NCI-H1417 treated with DMSO at 0.1 percent for 48 hours (cell line): ENCODE data around the gene TNN.
"Not testable (repeated sequence)": the region's sequence is repeated elsewhere in the genome, so short reads cannot be mapped to it uniquely, and the experiment has no call there.

ENCODE experiments used
- DNase-seq: peaks from one replicate; lab custom pipeline; 2025; lab: John Stamatoyannopoulos, UW

Gene TNN

DNA sequence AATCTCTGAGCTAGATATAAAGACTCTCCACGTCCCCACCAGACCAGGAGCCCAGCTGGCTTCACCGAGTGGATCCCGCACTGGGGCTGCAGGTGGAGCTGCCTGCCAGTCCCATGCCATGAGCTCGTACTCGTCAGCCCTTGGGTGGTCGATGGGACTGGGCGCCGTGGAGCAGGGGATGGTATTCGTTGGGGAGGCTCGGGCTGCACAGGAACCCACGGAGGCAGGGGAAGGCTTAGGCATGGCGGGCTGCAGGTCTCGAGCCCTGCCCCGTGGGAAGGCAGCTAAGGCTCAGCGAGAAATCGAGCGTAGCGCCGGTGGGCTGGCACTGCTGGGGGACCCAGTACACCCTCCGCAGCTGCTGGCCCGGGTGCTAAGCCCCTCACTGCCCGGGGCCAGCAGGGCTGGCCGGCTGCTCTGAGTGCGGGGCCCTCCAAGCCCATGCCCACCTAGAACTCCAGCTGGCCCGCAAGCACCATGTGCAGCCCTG lies 40.7 kb downstream of the TNN start:
- not testable (repeated sequence) for DNase-seq

DNA sequence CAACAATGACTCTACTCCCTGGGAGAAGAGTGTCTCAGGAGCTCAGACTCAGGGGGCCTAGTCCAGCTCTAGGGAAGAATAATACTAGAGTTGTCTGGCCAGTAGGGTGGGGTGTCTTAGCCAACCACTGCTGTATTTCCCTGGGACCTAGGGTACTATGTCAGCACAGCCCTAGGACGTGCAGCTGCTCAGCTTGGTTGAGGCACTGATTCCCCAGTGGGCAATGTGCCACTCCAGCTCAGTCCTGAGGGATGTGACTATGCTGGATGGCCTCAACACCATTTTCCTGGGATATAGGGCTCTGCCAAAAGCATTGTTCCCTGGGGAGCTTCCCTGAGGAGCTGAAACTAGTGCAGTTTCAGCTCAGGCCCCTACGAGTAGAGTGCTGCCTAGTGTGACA lies 47.4 kb downstream of the TNN start:
- no peak for DNase-seq

DNA sequence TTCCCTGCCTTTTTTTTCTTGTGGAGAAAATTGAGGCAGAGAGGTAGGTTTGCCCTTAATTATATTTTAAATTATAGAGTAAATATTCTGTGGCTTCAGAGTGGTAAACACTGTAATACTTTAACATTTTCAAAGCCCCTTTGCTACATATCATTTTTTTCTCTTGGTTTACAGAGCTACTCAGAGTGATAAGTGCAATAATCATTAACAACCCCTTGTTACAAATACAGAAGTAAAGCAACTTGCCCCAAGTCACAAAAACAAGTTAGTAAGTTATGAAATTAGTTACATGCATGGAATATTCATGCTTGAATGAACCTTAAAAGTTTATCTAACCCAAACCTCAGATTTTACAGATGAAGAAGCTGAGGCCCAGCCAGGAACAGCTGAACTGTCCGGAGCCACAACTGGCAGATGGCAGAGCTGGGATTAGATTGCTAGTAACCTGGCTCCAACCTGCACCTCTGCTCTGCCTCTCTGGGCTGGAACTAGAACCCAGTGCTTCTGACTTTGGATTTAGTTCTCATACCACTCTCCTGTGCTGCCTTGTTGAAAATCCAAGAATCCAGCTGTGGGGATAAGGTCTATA lies 48.7 kb downstream of the TNN start:
- DNase-seq = no peak

GRCh38 chr1:175116903-175117302 lies 49.3 kb downstream of the TNN start:
- no peak for DNase-seq

DNA sequence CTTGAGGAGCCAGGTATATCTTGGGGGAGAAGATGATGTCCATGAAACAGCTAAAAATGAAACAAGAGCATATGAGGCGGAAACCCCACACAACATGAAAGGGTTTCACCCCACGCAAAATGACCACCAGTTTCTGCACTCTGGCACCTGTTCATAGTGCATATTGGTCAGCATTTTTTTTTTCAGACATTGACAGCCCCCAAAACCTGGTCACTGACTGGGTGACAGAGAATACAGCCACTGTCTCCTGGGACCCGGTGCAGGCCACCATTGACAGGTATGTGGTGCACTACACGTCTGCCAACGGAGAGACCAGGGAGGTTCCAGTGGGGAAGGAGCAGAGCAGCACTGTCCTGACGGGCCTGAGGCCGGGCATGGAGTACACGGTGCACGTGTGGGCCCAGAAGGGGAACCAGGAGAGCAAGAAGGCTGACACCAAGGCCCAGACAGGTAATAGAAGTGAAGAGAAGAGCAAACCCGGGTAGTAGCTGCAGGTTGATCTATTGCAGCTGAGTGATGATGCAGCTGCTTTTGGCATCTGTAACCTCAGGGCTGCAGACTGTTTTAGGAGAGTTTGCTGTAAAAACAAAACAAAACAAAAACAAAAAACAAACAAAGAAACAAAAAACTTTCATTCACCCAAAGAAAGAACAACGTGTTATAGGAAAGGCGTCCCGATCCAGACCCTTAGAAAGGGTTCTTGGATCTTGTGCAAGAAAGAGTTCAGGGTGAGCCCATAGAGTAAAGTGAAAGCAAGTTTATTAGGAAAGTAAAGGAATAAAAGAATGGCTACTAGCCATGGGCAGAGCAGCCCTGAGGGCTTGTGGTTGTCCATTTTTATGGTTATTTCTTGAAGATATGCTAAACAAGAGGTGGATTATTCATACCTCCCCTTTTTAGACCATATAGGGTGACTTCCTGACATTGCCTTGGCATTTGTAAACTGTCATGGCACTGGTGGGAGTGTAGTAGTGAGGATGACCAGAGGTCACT lies 51.0 kb downstream of the TNN start:
- DNase-seq = no peak

- no peak for DNase-seq
Observed at GRCh38 chr1:175120511-175120910, 52.9 kb downstream of the TNN start.

DNA sequence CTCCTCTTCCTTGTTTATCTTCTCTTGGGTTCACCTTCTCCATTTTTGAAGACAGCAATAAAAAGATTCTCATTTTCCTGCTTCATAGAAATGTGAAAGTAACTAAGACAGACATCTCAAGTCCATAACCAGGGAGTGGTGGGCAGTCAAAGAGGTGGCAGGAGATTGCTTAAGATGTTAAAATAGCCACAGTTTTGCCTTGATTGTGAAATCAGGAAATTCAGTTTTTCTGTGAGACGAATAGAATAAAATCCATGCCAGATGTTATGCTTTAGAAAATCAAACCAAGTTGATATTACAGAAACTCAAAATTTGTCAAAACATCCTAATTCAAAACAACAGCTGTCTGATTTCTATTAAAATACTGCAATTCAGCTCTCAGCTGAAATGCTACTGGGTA lies 57.2 kb downstream of the TNN start:
- no peak for DNase-seq

DNA sequence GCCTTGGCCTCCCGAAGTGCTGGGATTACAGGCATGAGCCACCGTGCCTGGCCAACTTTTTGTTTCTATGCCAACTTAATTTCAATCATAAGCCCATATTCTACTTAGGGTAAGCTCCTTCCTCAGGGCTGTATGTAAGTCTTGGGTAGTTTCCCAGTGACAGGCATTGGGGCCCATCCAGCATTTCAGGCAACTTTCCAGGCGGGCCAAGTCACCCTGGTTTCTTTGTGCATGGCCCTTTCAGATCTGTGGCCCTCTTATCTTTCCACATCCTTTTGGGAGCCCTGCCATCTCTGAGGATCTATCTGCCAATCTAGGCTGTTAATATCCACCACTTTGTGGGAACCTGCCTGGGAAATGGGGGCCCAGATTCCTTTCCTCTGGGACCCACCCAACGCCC lies 58.7 kb downstream of the TNN start:
- no peak for DNase-seq

GRCh38 chr1:175127565-175127964 lies 59.9 kb downstream of the TNN start:
- DNase-seq = no peak

DNA sequence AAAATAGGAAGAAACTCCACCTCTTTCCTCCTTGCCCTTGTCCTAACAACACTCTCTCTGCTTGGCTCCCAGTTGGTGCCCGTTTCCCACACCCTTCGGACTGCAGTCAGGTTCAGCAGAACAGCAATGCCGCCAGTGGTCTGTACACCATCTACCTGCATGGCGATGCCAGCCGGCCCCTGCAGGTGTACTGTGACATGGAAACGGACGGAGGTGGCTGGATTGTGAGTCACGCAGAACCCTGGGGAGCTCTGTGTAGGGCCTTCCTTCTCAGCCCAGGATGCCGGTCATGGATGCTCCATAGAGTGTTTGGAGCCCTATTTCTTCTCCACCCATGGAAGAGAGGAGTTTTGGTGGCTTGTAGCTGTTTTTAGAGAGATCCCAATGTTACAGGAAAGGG lies 60.9 kb downstream of the TNN start:
- no peak for DNase-seq

- DNase-seq = no peak
Observed at GRCh38 chr1:175129182-175129581, 61.5 kb downstream of the TNN start.

- DNase-seq = no peak
Observed at GRCh38 chr1:175129644-175129996, 62.0 kb downstream of the TNN start.

- no peak for DNase-seq
Observed at GRCh38 chr1:175129997-175130648, 62.5 kb downstream of the TNN start.

DNA sequence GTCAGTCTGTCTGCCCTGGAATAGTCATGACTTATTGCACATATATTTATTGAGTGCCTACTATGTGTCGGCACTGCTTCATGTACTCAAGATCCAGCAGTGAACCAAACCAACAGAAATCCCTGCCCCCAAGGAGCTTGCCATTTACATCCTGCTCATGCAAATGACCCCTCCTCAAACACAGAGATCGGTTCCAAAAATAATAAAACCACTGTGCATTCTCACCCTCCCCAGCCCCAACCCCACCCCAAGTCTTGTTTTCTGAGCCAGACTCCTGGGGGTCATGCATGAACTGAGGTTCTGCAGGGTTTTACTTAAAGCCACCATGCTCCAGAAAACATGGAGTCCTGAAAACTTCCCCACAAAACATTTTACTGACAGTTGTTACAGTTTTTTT lies 63.0 kb downstream of the TNN start:
- no peak for DNase-seq

GRCh38 chr1:175131095-175131494 lies 63.5 kb downstream of the TNN start:
- no peak for DNase-seq

DNA sequence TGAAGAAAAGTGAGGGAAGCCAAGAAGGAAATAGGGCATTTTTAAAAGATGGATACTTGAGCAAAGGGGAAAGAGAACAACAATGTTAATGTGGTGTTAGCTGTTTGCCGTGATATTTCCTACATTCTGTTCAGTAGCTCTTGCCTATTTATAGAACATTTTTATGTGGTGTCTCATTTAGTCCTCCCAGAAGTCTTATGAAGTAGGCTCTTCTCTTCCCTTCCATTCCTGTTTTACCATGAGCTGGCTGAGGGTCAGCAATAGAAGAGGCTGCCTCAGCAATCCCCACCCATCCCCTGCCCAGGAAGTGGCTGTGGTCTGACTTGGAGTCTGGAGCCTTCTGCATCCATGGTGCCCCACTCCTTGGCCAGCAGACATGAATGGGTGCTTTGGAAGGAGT lies 64.8 kb downstream of the TNN start:
- DNase-seq = no peak

- DNase-seq = no peak
Observed at GRCh38 chr1:175133673-175134435, 66.2 kb downstream of the TNN start.

- no peak for DNase-seq
Observed at GRCh38 chr1:175134500-175134899, 66.9 kb downstream of the TNN start.

DNA sequence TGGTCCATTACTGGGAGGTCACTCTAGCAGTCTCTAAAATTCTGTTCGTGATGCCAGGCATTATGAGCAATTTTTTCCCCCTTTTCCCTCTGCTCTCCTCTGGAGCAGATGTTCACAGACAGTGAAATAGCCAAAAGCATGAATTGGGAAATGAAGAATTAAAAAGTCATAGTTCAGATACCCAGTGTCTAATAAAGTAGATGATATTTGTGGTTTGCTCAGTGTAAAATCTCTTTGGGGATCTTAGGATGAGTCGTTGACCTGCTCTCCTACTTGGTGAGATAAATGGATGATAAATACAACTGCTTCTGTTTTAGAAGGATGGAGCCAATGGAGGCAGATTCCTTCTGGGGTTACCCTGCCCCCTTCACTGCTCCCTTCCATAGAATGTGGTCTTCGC lies 68.6 kb downstream of the TNN start:
- DNase-seq = no peak

DNA sequence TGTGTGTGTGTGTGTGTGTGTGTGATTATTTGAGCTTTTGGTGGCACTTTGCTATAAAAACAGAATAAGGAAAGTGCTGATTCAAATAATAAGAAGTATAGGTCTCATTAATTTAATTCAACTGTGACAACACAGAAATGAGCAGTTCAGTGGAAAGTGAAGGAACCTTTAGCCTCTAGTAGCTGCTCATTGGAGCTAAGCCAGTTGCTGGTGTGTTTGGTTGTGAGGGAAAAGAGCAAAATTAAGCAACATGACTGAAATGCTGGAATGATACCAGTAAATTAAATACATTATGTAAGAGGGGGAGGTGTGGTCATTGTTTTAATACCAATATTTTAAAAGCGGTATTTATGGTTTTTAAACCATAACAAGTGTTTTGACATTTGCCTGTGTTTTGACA lies 69.7 kb downstream of the TNN start:
- no peak for DNase-seq

DNA sequence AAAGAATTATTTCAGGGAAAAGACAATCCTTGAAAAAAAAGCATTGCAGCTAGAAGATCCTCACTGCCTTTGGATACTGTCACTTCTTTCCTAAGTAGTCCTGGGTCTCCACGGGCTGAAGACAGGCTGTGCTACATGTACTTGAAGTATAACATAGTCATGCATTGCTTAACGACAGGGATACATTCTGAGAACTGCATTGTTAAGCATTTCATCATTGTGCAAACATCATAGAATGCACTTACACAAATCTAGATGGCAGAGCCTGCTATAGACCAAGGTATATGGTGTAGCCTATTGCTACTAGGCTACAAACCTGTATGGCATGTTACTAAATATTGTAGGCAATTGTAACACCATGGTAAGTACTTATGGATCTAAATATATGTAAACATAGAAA lies 70.9 kb downstream of the TNN start:
- DNase-seq = no peak

DNA sequence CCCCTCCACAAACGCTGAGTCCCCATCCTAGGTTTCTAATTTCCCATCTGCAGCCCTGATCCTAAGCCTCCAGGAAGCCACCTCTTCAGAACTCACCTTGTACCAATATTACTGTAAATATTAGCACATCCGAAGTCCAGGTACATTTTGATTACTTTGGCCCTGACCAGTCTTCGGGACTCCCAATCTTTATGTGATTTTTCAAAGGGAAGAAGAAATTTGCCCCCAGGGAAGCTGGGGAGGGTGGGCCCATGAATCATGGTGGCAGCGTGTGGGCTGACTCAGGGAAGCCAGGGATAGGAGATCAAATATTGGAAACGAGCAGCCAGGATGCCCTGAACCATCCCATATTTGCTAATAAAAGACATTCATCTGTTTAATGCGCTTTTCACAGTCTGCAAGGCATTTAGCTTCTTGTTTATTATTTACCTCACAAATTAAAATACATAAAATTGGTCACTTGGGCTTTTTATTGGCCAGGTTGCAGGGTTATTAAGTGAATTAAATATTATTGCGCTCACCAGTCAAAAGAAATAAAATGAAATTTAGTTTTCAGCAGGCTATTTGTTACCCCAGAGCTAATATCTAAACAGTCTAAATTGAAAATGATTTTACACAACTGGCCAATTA lies 78.4 kb downstream of the TNN start:
- no peak for DNase-seq
